Erythroblast (primary cell): ENCODE data around the gene C2.

Experiments used
- GATA1 ChIP-seq: IDR thresholded peaks from 2 replicates; pipeline ENCODE4 v1.6.1; 2011; ENCODE audit warnings: low read depth, mild to moderate bottlenecking, control low read depth, low read length, moderate library complexity
- POLR2A ChIP-seq: IDR thresholded peaks from 2 replicates; pipeline ENCODE4 v1.6.1; 2011; ENCODE audit warnings: mild to moderate bottlenecking, low read length

- TF ChIP-seq POLR2A (no peak), GATA1 (no peak)
Measured at GRCh38 chr6:31961616-31962015, 34.1 kb downstream of the C2 start.
